ENCODE measurements around the gene CYB5A.
"Not testable (repeated sequence)": the region's sequence is repeated elsewhere in the genome, so short reads cannot be mapped to it uniquely, and the experiment has no call there.

CYB5A gene

DNA sequence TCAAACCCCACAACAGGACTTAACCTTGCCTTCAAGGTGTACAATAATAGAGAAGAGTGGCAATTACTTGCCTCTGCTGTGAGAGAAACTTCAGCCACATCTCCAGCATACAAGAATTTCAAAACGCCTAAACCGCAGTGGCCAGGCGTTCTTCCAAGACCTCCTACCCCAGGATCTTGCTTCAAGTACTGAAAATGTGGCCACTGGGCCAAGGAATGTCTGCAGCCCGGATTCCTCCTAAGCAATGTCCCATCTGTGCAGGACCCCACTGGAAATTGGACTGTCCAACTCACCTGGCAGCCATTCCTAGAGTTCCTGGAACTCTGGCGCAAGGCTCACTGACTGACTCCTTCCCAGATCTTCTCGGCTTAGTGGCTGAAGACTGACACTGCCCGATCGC, 2.8 kb upstream of the CYB5A start:
- no peak for DNase-seq (ENCODE audit: low spot score)

DNA sequence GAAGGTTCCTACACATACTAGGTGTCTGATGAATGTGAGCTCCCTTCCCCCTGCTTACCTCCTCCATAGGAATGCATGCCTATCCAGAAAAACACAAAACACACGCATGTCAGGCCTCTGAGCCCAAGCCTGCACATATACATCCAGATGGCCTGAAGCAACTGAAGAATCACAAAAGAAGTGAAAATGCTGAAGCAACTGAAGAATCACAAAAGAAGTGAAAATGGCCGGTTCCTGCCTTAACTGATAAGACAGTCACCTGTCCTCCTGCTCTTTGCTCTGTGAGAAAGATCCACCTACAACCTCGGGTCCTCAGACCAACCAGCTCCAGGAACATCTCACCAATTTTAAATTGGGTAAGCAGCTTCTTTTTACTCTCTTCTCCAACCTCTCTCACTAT, 1.2 kb upstream of the CYB5A start:
- DNase-seq (ENCODE audit: low spot score): not testable (repeated sequence)

- no peak for DNase-seq (ENCODE audit: low spot score)
These were observed 737 bp upstream of the CYB5A start for GRCh38 chr18:74292541-74292858.

- DNase-seq (ENCODE audit: low spot score): no peak
These were observed 342 bp downstream of the CYB5A start for GRCh38 chr18:74291472-74291770.

DNA sequence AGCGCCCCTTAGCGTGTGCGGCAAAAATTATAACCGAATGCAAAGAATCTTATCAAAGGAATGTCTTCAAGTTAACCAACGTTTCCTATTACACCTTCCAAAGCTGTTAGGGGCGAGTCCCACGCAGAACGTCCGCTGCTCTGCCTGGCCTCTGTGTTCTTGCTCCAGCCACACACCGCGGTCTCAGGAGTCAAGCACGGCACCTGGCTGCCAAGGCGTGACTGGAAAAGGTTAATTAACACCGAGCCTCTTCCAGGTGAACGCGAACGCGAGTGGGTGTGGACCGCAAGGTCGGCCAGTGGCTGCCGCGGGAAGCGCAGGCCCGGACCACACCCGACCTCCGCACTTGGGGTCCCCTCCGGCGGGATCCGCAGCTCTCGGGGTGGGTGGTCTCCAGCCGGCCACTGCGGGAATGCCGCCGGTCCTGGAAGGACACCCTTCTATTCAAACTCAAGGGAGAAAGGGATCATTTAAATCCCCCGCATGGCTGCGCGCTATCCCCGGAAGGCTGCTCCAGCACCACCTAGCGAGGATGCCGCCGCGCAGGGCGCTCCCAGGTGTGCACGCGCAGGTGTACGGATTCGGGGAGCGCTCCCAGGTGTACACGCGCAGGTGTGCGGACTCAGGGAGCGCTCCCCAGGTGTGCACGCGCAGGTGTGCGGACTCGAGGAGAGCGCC, 830 bp downstream of the CYB5A start:
- peak; percentile 59 for DNase-seq (ENCODE audit: low spot score)

GRCh38 chr18:74290021-74290420, 1.7 kb downstream of the CYB5A start:
- no peak for DNase-seq (ENCODE audit: low spot score)

GRCh38 chr18:74289137-74289536, 2.6 kb downstream of the CYB5A start:
- no peak for DNase-seq (ENCODE audit: low spot score)

DNA sequence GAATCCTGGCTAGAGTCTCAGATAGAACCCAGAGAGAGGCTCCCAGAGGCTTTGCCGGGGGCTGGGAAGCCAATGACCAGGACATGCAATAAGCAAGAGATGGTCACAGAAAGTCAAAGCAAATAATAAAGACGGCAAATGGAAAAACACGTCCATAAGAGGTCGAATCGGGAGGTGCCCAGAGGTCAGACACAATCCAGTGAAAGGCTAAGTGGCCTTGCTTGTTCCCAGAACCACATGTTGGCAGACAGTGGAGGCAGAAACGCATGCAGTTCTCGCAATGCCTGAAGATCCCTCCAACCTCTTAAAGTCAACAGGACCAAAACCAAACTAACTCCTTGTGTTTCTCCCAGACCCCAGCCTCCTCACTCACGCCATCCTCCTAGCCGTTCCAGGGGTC, 3.0 kb downstream of the CYB5A start:
- no peak for DNase-seq (ENCODE audit: low spot score)

- DNase-seq (ENCODE audit: low spot score): no peak
These were observed 3.7 kb downstream of the CYB5A start for GRCh38 chr18:74288041-74288440.

- no peak for DNase-seq (ENCODE audit: low spot score)
These were observed 4.9 kb downstream of the CYB5A start for GRCh38 chr18:74286856-74287255.

- DNase-seq (ENCODE audit: low spot score): no peak
These were observed 5.5 kb downstream of the CYB5A start for GRCh38 chr18:74286106-74286855.

- not testable (repeated sequence) for DNase-seq (ENCODE audit: low spot score)
These were observed 6.2 kb downstream of the CYB5A start for GRCh38 chr18:74285583-74285982.

GRCh38 chr18:74284980-74285355, 6.8 kb downstream of the CYB5A start:
- DNase-seq (ENCODE audit: low spot score): no peak

DNA sequence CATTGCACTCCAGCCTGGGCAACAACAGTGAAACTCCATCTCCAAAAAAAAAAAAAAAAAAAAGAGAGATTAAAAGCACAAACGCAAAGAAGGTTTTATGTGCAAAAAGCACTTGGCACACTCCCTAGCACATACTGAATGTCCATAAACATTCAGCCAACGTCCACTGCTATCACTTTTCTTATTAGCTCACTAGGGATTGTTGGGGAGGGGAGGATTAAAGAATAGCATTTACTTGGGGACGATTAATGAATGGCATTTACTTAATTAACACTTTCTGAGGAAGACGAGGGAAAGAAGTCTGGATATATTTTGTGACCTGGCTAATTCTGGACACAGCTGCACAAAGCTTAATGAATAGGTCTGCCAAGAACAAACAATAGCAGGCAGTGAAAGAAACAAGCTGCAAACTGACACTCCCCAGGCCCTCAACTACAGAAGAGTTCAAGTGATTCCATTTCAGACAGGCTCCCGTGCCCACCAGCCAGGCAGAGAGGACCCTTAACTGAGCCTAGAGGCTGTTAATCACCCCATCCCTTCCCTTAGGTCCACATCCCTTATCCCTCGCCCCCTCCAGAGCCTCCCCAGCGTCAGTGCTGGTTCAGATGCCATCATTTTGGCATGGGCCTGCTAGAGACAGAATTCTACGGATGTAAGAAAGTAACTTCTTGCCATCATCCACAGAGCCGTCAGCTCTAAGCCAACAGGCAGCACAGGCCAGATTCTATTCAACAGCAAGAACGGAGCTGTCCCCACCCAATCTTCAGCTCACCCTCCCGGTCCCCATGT, 7.4 kb downstream of the CYB5A start:
- no peak for DNase-seq (ENCODE audit: low spot score)

- DNase-seq (ENCODE audit: low spot score): no peak
These were observed 8.1 kb downstream of the CYB5A start for GRCh38 chr18:74283646-74284045.

- peak; percentile 11 for DNase-seq (ENCODE audit: low spot score)
These were observed 8.8 kb downstream of the CYB5A start for GRCh38 chr18:74282755-74283554.

DNA sequence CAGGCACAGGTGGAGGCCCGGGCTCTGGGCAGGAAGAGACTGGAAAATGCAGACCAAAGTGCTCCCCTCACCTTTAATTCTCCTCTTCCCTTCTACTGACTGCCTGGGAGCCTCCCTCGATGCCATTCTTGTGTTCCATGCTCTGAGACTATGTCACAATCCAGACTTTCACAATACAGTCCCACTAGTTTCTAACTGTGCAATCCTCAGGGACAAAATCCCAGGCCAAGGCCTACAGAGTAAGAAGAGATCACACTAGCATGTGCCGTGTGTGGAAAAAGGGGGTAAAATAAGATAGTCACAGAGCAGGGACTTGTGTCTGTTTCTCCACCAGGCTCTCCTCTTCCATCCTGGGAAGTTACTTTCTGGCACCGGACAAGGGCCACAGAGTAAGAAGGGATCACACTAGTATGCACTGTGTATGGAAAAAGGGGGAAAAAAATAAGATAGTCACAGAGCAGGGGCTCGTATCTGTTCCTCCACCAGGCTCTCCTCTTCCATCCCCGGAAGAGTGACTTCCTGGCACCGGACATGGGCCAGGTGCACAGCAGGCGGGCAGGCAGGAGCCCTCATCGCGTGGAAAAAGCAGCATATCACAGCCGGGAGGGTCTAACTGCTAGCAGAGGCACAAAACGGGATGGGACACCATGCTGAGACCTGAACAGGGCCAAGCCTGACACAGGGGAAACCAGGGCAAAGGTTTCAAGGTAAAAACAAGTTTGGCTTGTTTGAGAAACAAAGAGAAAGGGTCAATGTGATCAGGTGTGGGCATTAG, 9.6 kb downstream of the CYB5A start:
- no peak for DNase-seq (ENCODE audit: low spot score)

DNA sequence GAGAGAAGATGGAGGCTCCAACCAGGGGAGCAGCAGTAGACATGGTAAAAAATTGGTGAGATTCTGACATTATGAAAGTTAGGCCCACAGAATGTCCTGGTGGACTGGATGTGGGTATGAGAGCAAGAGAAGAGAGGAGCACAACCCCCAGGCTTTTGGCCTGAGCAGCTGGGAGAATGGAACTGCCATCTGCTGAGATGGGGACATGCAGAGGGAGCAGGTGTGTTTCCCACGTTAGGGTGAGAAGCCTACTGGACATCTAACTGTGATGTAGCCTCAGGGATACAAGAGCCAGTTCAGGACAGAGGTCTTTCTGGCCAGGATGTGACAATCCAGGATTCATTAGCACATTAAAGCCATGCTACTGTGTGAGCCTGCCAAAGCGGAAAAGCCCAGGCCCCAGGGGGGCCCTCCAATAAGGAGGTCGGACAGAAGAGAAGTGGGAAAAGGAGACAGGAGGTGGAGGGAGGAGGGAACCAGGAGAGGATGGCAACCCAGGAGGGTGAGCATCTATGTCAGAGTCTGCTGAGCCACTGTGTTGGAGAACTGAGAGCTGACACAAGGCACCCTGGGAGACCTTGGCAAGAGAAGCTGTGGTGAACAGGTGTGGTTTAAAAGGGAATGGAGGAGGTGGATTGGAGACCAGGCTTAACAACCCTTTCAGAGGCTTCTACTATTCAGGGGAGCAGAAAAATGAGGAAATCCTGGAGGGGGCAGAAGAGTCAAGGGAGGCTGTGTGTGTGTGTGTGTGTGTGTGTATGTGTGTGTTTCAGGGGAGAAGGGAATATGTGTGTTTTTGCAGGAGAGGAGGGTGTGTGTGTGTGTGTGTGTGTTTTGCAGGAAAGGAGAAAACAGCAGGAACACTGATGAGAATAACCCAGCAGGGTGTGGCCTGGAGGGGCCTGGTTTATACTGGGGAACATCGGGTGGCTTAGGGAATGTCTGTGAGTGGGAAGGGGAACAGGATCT, 10.5 kb downstream of the CYB5A start:
- DNase-seq (ENCODE audit: low spot score): peak; percentile 8

- DNase-seq (ENCODE audit: low spot score): no peak
These were observed 12.8 kb downstream of the CYB5A start for GRCh38 chr18:74278983-74279382.

GRCh38 chr18:74278058-74278457, 13.7 kb downstream of the CYB5A start:
- DNase-seq (ENCODE audit: low spot score): no peak

GRCh38 chr18:74277296-74277695, 14.5 kb downstream of the CYB5A start:
- DNase-seq (ENCODE audit: low spot score): no peak
